ENCODE measurements around the gene PLCE1. TPM values are rescaled to one million over a fixed set of nuclear protein-coding genes. Genes with fewer than 3 reads are reported as not detected.

PLCE1 gene
- total and polyA plus RNA-seq, 2 experiments from 2014 or later = 0.10 to 0.58 TPM

- H3K27me3 Mint-ChIP-seq (ENCODE audit: insufficient read depth, low read depth, poor library complexity) = no peaks in the 10 kb centered on the region
- no peak overlapping the region for H3K27ac Mint-ChIP-seq
- Histone ChIP-seq H3K36me3 (ENCODE audit: insufficient read depth) (no peaks in the 10 kb centered on the region), H3K27ac (ENCODE audit: low read depth) (no peak overlapping the region), H3K79me2 (replicated peaks; ENCODE audit: insufficient read depth) (no peaks in the 10 kb centered on the region), H3K9me2 (ENCODE audit: insufficient read depth) (no peaks in the 10 kb centered on the region), H2AFZ (no peak overlapping the region), H3F3A (replicated peaks; ENCODE audit: low read depth) (no peaks in the 10 kb centered on the region), H4K20me1 (replicated peaks; ENCODE audit: insufficient read depth) (no peaks in the 10 kb centered on the region), H3K4me2 (peak overlapping the region; percentile 38; the same call in 1 of the 2 replicates), H3K27me3 (ENCODE audit: insufficient read depth) (no peaks in the 10 kb centered on the region), H3K4me1 (ENCODE audit: insufficient read depth) (peaks cover 17% of the 10 kb centered on the region), H3K4me3 (no peak overlapping the region)
- no peaks in the 10 kb centered on the region for H3K36me3 Mint-ChIP-seq (ENCODE audit: low read depth)
- peak; percentile 96 for ATAC-seq
- TF ChIP-seq EZH2phosphoT487 (IDR thresholded peaks at IDR 0.05; ENCODE audit: unreplicated experiment) (no peak), CTCF (conservative IDR thresholded peaks at IDR 0.05; ENCODE audit: low read depth in 2 of 2) (no peak), EZH2 (IDR thresholded peaks at IDR 0.05; ENCODE audit: low read depth, unreplicated experiment) (no peak)
- DNase-seq (ENCODE audit: low spot score) = peak; percentile 68
- H3K4me1 Mint-ChIP-seq = peaks cover 9% of the 10 kb centered on the region; the same call in 2 of the 3 replicates
- H3K4me3 Mint-ChIP-seq = no peak overlapping the region
- H3K9me3 Mint-ChIP-seq = no peaks in the 10 kb centered on the region
Measured at GRCh38 chr10:94016727-94017714, 23.3 kb downstream of the PLCE1 start.

DNA sequence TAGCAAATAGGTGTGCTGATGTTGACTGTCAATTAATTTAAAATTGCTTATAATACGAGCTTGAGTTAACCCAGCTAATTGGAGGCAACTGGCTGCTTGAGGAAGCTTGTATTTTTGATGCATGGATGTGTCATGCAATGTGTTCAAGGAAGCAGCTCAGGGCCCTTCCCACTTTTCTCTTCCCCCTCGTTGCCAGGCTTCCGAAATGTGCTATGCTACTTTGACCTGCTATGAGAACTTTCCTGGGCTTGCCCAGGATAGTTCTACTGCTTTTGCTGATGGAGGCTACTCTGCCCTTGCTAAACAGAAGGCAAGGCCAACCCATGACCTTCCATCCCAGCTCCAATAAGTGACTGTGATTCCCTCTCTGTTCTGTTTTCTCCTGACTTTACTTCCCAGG lies 24.4 kb downstream of the PLCE1 start:
- Mint-ChIP-seq H3K36me3 (ENCODE audit: low read depth) (no peaks in the 10 kb centered on the region), H3K27ac (no peak overlapping the region), H3K9me3 (no peaks in the 10 kb centered on the region), H3K4me3 (no peak overlapping the region), H3K4me1 (peaks cover 9% of the 10 kb centered on the region; the same call in 2 of the 3 replicates), H3K27me3 (ENCODE audit: insufficient read depth, low read depth, poor library complexity) (no peaks in the 10 kb centered on the region)
- H4K20me1 ChIP-seq (replicated peaks; ENCODE audit: insufficient read depth) = no peaks in the 10 kb centered on the region
- peaks cover 17% of the 10 kb centered on the region for H3K4me1 ChIP-seq (ENCODE audit: insufficient read depth)
- H3K4me3 ChIP-seq = no peak overlapping the region
- no peak overlapping the region for H3K27ac ChIP-seq (ENCODE audit: low read depth)
- DNase-seq (ENCODE audit: low spot score) = no peak
- H3F3A ChIP-seq (replicated peaks; ENCODE audit: low read depth) = no peaks in the 10 kb centered on the region
- no peaks in the 10 kb centered on the region for H3K79me2 ChIP-seq (replicated peaks; ENCODE audit: insufficient read depth)
- H3K9me2 ChIP-seq (ENCODE audit: insufficient read depth) = no peaks in the 10 kb centered on the region
- H3K27me3 ChIP-seq (ENCODE audit: insufficient read depth) = no peaks in the 10 kb centered on the region
- H3K36me3 ChIP-seq (ENCODE audit: insufficient read depth) = no peaks in the 10 kb centered on the region
- H2AFZ ChIP-seq = peak overlapping the region; percentile 19; the same call in 1 of the 2 replicates
- no peak overlapping the region for H3K4me2 ChIP-seq
- ATAC-seq = no peak
- TF ChIP-seq, protein P1, sequence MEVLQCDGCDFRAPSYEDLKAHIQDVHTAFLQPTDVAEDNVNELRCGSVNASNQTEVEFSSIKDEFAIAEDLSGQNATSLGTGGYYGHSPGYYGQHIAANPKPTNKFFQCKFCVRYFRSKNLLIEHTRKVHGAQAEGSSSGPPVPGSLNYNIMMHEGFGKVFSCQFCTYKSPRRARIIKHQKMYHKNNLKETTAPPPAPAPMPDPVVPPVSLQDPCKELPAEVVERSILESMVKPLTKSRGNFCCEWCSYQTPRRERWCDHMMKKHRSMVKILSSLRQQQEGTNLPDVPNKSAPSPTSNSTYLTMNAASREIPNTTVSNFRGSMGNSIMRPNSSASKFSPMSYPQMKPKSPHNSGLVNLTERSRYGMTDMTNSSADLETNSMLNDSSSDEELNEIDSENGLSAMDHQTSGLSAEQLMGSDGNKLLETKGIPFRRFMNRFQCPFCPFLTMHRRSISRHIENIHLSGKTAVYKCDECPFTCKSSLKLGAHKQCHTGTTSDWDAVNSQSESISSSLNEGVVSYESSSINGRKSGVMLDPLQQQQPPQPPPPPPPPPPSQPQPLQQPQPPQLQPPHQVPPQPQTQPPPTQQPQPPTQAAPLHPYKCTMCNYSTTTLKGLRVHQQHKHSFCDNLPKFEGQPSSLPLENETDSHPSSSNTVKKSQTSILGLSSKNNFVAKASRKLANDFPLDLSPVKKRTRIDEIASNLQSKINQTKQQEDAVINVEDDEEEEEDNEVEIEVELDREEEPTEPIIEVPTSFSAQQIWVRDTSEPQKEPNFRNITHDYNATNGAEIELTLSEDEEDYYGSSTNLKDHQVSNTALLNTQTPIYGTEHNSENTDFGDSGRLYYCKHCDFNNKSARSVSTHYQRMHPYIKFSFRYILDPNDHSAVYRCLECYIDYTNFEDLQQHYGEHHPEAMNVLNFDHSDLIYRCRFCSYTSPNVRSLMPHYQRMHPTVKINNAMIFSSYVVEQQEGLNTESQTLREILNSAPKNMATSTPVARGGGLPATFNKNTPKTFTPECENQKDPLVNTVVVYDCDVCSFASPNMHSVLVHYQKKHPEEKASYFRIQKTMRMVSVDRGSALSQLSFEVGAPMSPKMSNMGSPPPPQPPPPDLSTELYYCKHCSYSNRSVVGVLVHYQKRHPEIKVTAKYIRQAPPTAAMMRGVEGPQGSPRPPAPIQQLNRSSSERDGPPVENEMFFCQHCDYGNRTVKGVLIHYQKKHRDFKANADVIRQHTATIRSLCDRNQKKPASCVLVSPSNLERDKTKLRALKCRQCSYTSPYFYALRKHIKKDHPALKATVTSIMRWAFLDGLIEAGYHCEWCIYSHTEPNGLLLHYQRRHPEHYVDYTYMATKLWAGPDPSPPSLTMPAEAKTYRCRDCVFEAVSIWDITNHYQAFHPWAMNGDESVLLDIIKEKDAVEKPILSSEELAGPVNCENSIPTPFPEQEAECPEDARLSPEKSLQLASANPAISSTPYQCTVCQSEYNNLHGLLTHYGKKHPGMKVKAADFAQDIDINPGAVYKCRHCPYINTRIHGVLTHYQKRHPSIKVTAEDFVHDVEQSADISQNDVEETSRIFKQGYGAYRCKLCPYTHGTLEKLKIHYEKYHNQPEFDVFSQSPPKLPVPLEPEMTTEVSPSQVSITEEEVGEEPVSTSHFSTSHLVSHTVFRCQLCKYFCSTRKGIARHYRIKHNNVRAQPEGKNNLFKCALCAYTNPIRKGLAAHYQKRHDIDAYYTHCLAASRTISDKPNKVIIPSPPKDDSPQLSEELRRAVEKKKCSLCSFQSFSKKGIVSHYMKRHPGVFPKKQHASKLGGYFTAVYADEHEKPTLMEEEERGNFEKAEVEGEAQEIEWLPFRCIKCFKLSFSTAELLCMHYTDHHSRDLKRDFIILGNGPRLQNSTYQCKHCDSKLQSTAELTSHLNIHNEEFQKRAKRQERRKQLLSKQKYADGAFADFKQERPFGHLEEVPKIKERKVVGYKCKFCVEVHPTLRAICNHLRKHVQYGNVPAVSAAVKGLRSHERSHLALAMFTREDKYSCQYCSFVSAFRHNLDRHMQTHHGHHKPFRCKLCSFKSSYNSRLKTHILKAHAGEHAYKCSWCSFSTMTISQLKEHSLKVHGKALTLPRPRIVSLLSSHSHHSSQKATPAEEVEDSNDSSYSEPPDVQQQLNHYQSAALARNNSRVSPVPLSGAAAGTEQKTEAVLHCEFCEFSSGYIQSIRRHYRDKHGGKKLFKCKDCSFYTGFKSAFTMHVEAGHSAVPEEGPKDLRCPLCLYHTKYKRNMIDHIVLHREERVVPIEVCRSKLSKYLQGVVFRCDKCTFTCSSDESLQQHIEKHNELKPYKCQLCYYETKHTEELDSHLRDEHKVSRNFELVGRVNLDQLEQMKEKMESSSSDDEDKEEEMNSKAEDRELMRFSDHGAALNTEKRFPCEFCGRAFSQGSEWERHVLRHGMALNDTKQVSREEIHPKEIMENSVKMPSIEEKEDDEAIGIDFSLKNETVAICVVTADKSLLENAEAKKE (CRISPR knock-in tag; IDR thresholded peaks at IDR 0.05) = no peak
- no peak for TF ChIP-seq JUNB (IDR thresholded peaks at IDR 0.05; ENCODE audit: unreplicated experiment)
- TF ChIP-seq, protein P2, sequence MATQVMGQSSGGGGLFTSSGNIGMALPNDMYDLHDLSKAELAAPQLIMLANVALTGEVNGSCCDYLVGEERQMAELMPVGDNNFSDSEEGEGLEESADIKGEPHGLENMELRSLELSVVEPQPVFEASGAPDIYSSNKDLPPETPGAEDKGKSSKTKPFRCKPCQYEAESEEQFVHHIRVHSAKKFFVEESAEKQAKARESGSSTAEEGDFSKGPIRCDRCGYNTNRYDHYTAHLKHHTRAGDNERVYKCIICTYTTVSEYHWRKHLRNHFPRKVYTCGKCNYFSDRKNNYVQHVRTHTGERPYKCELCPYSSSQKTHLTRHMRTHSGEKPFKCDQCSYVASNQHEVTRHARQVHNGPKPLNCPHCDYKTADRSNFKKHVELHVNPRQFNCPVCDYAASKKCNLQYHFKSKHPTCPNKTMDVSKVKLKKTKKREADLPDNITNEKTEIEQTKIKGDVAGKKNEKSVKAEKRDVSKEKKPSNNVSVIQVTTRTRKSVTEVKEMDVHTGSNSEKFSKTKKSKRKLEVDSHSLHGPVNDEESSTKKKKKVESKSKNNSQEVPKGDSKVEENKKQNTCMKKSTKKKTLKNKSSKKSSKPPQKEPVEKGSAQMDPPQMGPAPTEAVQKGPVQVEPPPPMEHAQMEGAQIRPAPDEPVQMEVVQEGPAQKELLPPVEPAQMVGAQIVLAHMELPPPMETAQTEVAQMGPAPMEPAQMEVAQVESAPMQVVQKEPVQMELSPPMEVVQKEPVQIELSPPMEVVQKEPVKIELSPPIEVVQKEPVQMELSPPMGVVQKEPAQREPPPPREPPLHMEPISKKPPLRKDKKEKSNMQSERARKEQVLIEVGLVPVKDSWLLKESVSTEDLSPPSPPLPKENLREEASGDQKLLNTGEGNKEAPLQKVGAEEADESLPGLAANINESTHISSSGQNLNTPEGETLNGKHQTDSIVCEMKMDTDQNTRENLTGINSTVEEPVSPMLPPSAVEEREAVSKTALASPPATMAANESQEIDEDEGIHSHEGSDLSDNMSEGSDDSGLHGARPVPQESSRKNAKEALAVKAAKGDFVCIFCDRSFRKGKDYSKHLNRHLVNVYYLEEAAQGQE (IDR thresholded peaks at IDR 0.05; ENCODE audit: unreplicated experiment) = no peak
